GM23248 (cell line): ENCODE measurements around the gene HMMR.

Source experiments
- EZH2 ChIP-seq: fragments of 200-600 bp; sonication (generic); IDR thresholded peaks from 2 replicates; pipeline ENCODE4 v1.6.1; 2018; ENCODE audit warnings: antibody characterized with exemption, mild to moderate bottlenecking; ENCODE audit not compliant: insufficient read depth, poor library complexity, severe bottlenecking
- EZH2phosphoT487 ChIP-seq: fragments of 200-600 bp; sonication (generic); IDR thresholded peaks from 2 replicates; pipeline ENCODE4 v1.6.1; 2018; ENCODE audit warnings: antibody characterized with exemption, moderate library complexity, mild to moderate bottlenecking, low read depth; ENCODE audit not compliant: insufficient read depth

- no peak for TF ChIP-seq EZH2
- no peak for TF ChIP-seq EZH2phosphoT487
Observed at GRCh38 chr5:163504079-163504931, 43.9 kb downstream of the HMMR start.
